ENCODE measurements around the gene LEP. TPM values are rescaled to one million over a fixed set of nuclear protein-coding genes. Genes with fewer than 3 reads are reported as not detected.

The LEP gene
- total RNA-seq, 4 donors from 2014 or later, result not detected

- H3K4me1 ChIP-seq, result peaks cover 21 to 81% (median 35%) of the 10 kb centered on the region in 3 donors
- H3K27ac ChIP-seq, result peak overlapping the region; percentile 83 to 91 (median 87)
- H3K27me3 ChIP-seq, result peaks cover 0 to 27% (median 0%) of the 10 kb centered on the region in 4 donors
- H3K36me3 ChIP-seq, result no peaks in the 10 kb centered on the region
- H3K4me3 ChIP-seq, result no peak overlapping the region
- TF ChIP-seq CTCF (IDR thresholded peaks at IDR 0.05), result no peak
- TF ChIP-seq POLR2A (IDR thresholded peaks at IDR 0.05), result no peak
- intact Hi-C loops (cut with DNase I), result no loop called here
- WGBS, 2 donors, result 35% methylated on average over 2 of the region's 2 CpGs
- H3K9me3 ChIP-seq, result no peaks in the 10 kb centered on the region
- DNase-seq, result no peak
These were observed 27.2 kb downstream of the LEP start for GRCh38 chr7:128268233-128268632.

- Histone ChIP-seq H3K4me1 (peaks cover 21 to 57% (median 35%) of the 10 kb centered on the region in 3 donors), H3K27ac (peak overlapping the region in 1 of 4 donors; percentile 39), H3K27me3 (peaks cover 0 to 27% (median 0%) of the 10 kb centered on the region in 4 donors), H3K9me3 (no peaks in the 10 kb centered on the region), H3K4me3 (peak overlapping the region in 3 of 4 donors; percentile 45 to 60 (median 46)), H3K36me3 (no peaks in the 10 kb centered on the region)
- no peak for TF ChIP-seq POLR2A (IDR thresholded peaks at IDR 0.05)
- TF ChIP-seq CTCF (IDR thresholded peaks at IDR 0.05), result no peak
- intact Hi-C loops (cut with DNase I), result no loop called here
- WGBS, 2 donors, result 55 to 67% methylated on average over 13 to 20 of the region's 31 CpGs
- no peak for DNase-seq
These were observed 29.8 kb downstream of the LEP start for GRCh38 chr7:128270826-128271272.

- Histone ChIP-seq H3K36me3 (no peaks in the 10 kb centered on the region), H3K4me1 (peaks cover 16 to 50% (median 29%) of the 10 kb centered on the region in 3 donors), H3K27ac (peak overlapping the region in 3 of 4 donors; percentile 34 to 46 (median 39)), H3K4me3 (peak overlapping the region; percentile 21 to 60 (median 46)), H3K9me3 (no peaks in the 10 kb centered on the region), H3K27me3 (peaks cover 0 to 27% (median 0%) of the 10 kb centered on the region in 4 donors)
- no peak for DNase-seq
- intact Hi-C loops (cut with DNase I), result no loop called here
- WGBS, 2 donors, result 0% methylated on average over 11 of the region's 37 CpGs; no CpG with 5 or more reads in 1 of the 2 donors
- TF ChIP-seq CTCF (IDR thresholded peaks at IDR 0.05) (no peak), POLR2A (IDR thresholded peaks at IDR 0.05) (no peak)
These were observed 30.4 kb downstream of the LEP start for GRCh38 chr7:128271471-128271941.

GRCh38 chr7:128271942-128272481, 30.9 kb downstream of the LEP start:
- WGBS, 2 donors, result 9 to 16% methylated on average over 15 to 16 of the region's 30 CpGs
- Histone ChIP-seq H3K27ac (peak overlapping the region in 3 of 4 donors; percentile 34 to 46 (median 39)), H3K9me3 (no peaks in the 10 kb centered on the region), H3K27me3 (peaks cover 0 to 27% (median 0%) of the 10 kb centered on the region in 4 donors), H3K4me1 (peaks cover 13 to 45% (median 24%) of the 10 kb centered on the region in 3 donors), H3K4me3 (peak overlapping the region; percentile 21 to 60 (median 46)), H3K36me3 (no peaks in the 10 kb centered on the region)
- intact Hi-C loops (cut with DNase I), result no loop called here
- TF ChIP-seq CTCF (IDR thresholded peaks at IDR 0.05) (no peak), POLR2A (IDR thresholded peaks at IDR 0.05) (no peak)
- no peak for DNase-seq

- no peak overlapping the region for H3K4me3 ChIP-seq
- WGBS, 2 donors, result 45 to 78% methylated on average over 1 to 4 of the region's 4 CpGs
- intact Hi-C loops (cut with DNase I), result no loop called here
- H3K36me3 ChIP-seq, result no peaks in the 10 kb centered on the region
- no peak overlapping the region for H3K27ac ChIP-seq
- H3K4me1 ChIP-seq, result peaks cover 13 to 22% (median 13%) of the 10 kb centered on the region in 3 donors
- H3K27me3 ChIP-seq, result peaks cover 0 to 21% (median 0%) of the 10 kb centered on the region in 4 donors
- no peak for TF ChIP-seq CTCF (IDR thresholded peaks at IDR 0.05)
- no peak for TF ChIP-seq POLR2A (IDR thresholded peaks at IDR 0.05)
- DNase-seq, result no peak
- no peaks in the 10 kb centered on the region for H3K9me3 ChIP-seq
These were observed 33.3 kb downstream of the LEP start for GRCh38 chr7:128274246-128274883.

Data from esophagus squamous epithelium (tissue), 5 donors.